HG03108 (cell line): ENCODE results near the gene PLEKHM1.
A peak's percentile ranks its signal among the peaks of the same experiment; 100 is the strongest.
"Not testable (repeated sequence)": the region's sequence is repeated elsewhere in the genome, so short reads cannot be mapped to it uniquely, and the experiment has no call there.

Source experiments
- ATAC-seq: cut with Tn5 transposase; IDR thresholded peaks from one replicate; pipeline ENCODE4 v1.9.1; 2021; ENCODE audit warnings: moderate library complexity; ENCODE audit not compliant: unreplicated experiment

PLEKHM1 gene

GRCh38 chr17:45490615-45491433, at the start of gene PLEKHM1:
PLEKHM1 (minus strand) TSS chr17:45490721; CDS start chr17:45482484, 8,237 bp downstream.
- peak; percentile 95 for ATAC-seq

- not testable (repeated sequence) for ATAC-seq
Observed at GRCh38 chr17:45538168-45538567, 47.6 kb upstream of the PLEKHM1 start.

- ATAC-seq: not testable (repeated sequence)
Observed at GRCh38 chr17:45506072-45506471, 15.6 kb upstream of the PLEKHM1 start.

GRCh38 chr17:45505183-45505582, 14.7 kb upstream of the PLEKHM1 start:
- not testable (repeated sequence) for ATAC-seq

GRCh38 chr17:45501092-45501707, 10.7 kb upstream of the PLEKHM1 start:
- ATAC-seq: not testable (repeated sequence)

GRCh38 chr17:45500478-45500877, 10.0 kb upstream of the PLEKHM1 start:
- not testable (repeated sequence) for ATAC-seq

- not testable (repeated sequence) for ATAC-seq
Observed at GRCh38 chr17:45499208-45499607, 8.7 kb upstream of the PLEKHM1 start.

GRCh38 chr17:45498377-45498776, 7.9 kb upstream of the PLEKHM1 start:
- ATAC-seq: not testable (repeated sequence)

- not testable (repeated sequence) for ATAC-seq
Observed at GRCh38 chr17:45497449-45497848, 6.9 kb upstream of the PLEKHM1 start.

GRCh38 chr17:45496507-45496906, 6.0 kb upstream of the PLEKHM1 start:
- not testable (repeated sequence) for ATAC-seq

- ATAC-seq: not testable (repeated sequence)
Observed at GRCh38 chr17:45494556-45494955, 4.0 kb upstream of the PLEKHM1 start.

- not testable (repeated sequence) for ATAC-seq
Observed at GRCh38 chr17:45492156-45492555, 1.6 kb upstream of the PLEKHM1 start.

- peak; percentile 11 for ATAC-seq
Observed at GRCh38 chr17:45490198-45490597, 323 bp downstream of the PLEKHM1 start.

GRCh38 chr17:45487704-45488103, 2.8 kb downstream of the PLEKHM1 start:
- ATAC-seq: not testable (repeated sequence)

GRCh38 chr17:45483591-45484216, 6.8 kb downstream of the PLEKHM1 start:
- ATAC-seq: not testable (repeated sequence)

- not testable (repeated sequence) for ATAC-seq
Observed at GRCh38 chr17:45483177-45483576, 7.3 kb downstream of the PLEKHM1 start.

GRCh38 chr17:45482317-45482716, 8.2 kb downstream of the PLEKHM1 start:
- not testable (repeated sequence) for ATAC-seq

GRCh38 chr17:45475436-45475835, 15.1 kb downstream of the PLEKHM1 start:
- ATAC-seq: not testable (repeated sequence)

- ATAC-seq: not testable (repeated sequence)
Observed at GRCh38 chr17:45472249-45472648, 18.3 kb downstream of the PLEKHM1 start.

- ATAC-seq: not testable (repeated sequence)
Observed at GRCh38 chr17:45469204-45469563, 21.3 kb downstream of the PLEKHM1 start.
